GM19468 (cell line): Measurements from ENCODE around the gene SNU13.
"Not testable (repeated sequence)": the region's sequence is repeated elsewhere in the genome, so short reads cannot be mapped to it uniquely, and the experiment has no call there.

ENCODE experiments used
- ATAC-seq: cut with Tn5 transposase; IDR thresholded peaks from one replicate; pipeline ENCODE4 v1.9.1; 2021; ENCODE audit warnings: mild to moderate bottlenecking, moderate library complexity, moderate number of reproducible peaks; ENCODE audit not compliant: unreplicated experiment; ENCODE audit errors: extremely low read depth

The SNU13 gene

DNA sequence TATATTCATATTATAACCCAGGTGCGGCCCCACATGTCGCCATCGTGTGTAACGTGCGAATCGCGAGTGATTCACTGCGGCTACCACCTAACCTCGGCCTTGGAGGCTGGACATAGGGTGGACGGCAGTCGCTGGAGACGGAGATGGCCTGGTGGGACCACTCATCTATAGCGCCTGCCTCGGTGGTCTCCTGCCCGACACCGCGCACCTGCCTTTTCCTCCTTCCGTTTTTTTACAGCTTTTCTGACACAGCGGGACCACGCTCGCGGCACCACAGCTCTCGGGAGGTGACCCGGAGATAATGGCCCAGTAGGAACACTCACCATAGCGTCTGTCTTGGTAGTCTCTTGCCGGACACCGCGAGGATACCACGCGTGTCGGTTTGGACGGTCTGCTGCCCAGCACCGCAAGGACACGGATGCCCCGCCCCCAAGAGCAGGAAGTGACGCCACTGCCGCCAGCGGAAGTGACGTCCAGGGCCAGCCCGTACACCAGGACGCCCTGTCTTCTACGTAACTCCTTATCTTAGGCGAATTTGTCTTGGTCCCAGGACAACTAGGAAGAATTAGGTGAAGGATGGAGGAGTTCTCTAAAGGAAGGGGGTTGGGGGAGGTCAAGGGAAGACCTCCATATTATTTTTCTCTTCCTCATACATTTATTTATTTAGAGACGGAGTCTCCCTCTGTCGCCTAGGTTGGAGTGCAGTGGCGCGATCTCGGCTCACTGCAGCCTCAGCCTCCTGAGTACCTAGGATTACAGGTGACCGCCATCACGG, 6.4 kb downstream of the SNU13 start:
- no peak for ATAC-seq

DNA sequence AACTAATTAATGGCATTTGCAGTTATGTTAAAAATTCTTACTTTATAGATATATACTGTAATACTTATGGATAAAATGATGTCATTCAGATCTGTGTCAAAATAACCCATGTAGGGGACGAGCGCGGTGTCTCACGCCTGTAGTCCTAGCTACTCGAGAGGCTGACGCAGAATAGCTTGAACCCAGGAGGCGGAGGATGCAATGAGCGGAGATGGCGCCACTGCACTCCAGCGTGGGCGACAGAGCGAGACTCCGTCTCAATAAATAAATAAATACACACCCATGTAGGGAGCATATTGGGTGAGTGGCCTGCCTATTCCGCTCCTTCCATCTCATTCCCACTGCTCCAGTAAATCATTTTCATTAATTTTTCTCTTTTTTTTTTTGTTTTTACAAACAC, 7.1 kb downstream of the SNU13 start:
- no peak for ATAC-seq

DNA sequence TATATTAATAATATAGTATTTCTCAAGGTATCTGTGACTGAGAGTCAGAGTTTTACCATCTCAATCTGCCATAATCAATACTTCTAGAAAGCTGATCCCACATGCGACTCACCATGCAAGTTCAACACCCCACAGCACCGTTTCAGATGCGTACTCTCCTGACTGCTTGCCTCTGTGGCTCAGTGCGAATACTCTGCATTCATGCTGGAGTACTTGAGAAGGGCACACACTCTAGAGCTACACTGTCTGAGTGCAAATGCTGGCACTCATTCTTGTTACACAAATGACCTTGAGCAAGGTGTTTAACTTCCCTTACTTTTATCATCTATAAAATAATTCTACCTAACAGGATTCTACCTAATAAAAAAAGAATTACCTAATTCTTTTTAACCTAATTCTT, 12.5 kb downstream of the SNU13 start:
- no peak for ATAC-seq

DNA sequence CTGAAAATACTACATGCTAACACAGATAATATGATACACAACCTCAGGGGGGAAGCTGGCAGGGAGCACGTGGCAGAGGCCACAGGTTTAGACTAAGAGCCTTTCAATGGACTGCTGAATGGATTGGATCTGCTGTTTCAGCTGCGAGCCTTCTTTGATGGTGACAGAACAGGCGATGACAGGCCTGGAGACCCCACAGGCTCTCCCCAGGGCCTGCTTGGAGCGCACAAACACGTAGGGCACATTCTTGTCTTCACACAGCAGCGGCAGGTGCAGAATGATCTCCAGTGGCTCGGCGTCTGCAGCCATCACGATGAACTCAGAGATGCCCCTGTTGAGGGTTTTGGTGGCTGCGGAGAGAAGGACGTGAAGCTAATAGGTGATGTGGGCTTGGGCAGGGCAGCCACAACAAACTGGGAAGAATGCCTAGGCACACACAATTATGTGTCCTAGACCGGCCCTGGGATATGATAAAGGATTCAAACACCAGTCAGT, 13.8 kb downstream of the SNU13 start:
- no peak for ATAC-seq

DNA sequence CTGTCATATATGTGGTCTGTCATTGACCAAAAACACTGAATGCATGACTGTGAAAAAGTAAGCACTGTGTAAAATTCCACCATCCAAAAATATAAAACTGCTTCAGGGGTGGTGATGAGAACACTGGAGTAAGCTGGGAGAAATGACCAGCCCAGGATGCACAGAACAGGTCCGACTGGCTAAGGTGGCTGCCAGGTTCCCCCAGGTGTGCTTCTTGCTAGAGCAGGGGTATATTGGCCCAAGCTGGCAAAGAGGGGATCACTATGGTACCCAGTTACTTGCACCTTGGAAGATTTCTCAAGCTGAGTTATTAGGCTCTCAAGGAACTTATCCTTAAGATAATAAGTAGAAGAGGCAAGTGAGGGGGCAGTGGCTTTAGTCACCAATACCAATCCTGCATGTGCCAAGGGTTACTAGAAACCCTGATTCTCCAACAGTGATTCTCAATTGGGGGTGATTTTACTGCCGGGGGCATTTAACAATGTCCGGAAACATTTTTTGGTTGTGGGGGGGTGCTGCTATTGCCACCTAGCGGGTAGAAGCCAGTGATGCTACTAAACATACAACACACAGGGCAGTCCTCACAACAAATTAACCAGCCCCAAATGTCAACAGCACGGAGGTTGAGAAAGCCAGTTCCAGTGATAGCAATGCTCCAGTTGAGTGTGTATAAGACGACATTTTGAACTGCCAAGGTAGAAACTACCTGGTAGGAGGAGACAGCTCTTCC, 15.7 kb downstream of the SNU13 start:
- ATAC-seq: no peak

DNA sequence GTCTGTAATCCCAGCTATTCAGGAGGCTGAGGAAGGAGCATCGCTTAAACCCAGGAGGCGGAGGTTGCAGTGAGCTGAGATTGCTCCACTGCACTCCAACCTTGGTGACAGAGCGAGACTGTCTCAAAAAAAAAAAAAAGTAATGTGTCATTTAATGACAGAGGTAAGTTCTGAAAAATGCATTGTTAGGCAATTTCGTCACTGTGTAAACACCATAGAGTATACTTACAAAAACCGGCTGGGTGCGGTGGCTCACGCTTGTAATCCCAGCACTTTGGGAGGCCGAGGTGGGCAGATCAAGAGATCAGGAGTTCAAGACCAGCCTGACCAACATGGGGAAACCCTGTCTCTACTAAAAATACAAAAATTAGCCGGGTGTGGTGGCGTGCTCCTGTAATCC, 16.6 kb downstream of the SNU13 start:
- not testable (repeated sequence) for ATAC-seq

DNA sequence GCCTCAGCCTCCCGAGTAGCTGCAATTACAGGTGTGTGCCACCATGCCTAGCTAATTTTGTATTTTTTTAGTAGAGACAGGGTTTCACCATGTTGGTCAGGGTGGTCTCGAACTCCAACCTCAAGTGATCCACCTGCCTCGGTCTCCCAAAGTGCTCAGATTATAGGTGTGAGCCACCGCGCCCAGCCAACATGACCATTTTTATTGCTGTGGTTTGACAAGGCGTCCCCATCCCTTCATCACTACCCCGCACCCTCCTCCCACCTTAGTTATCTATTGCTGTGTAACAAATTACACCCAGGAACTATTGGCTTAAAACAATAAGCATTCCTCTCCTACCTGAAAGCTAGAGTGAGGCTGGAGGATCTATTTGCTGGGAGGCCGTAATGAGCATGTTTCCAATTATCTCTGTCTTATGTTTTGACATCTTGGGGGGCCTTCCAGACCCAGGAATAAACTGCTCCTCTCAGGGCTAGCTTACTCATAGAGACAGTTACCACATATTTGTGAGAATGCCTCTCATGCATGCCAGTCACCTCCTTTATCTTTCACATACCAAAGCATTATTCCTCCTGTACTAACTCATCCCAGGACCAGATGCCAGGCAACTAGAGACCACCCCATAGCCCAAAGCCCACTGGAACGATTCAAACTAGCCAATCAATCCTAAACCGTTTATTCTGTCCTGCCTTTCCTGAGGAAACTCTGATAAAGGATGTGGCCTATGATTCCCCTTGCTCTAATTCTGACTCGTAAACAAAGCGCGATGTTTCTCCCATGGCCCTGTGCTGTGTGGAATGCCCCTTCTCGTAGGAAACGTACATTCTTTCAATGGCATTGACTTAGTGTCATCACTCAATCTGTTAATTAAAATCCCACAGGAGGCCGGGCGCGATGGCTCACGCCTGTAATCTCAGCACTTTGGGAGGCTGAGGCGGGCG, 19.4 kb downstream of the SNU13 start:
- no peak for ATAC-seq

DNA sequence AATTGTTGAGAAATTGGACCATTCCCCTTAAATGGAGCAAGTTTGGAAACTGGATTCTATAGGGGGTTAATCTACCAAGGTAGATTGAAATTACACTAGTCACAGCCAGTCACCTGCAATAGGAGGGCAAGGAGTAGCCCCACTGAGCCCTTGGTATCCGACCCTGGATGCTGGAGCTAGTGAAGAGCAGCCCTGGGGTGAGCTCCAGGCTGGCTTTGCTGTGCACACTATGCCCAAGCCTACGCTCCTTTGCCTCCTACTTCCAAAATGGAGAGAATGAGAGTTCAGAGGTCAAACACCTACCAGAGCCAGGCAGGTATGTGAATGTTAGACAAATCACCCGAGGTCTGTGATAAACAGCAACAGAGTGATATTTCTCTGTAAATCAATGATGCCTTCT, 23.7 kb downstream of the SNU13 start:
- ATAC-seq: no peak

DNA sequence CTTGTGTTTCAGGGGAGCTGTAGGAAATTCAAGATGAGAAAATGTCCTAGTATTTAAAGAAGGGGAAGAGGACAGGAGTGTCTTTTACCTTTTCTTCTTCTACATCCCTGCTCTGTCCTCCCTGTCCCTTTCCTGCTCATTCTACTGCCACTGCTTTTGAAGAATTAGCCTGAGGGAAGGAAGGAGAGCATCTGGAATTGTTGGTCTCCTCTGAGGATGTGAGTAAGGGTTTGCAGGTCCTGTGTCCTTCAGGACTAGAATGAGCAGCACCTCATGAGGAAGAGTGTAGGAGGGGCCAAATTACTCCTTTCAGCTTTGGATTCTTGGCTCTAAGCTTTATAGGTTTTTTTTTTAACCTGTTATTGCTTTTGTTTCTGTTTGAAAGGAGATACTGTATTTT, 24.2 kb downstream of the SNU13 start:
- no peak for ATAC-seq

DNA sequence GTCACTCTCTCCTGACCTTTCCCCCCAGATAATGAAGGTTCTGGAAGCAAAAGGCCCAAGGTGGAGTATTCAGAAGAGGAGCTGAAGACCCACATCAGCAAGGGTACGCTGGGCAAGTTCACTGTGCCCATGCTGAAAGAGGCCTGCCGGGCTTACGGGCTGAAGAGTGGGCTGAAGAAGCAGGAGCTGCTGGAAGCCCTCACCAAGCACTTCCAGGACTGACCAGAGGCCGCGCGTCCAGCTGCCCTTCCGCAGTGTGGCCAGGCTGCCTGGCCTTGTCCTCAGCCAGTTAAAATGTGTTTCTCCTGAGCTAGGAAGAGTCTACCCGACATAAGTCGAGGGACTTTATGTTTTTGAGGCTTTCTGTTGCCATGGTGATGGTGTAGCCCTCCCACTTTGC, 25.1 kb downstream of the SNU13 start:
- ATAC-seq: not testable (repeated sequence)

DNA sequence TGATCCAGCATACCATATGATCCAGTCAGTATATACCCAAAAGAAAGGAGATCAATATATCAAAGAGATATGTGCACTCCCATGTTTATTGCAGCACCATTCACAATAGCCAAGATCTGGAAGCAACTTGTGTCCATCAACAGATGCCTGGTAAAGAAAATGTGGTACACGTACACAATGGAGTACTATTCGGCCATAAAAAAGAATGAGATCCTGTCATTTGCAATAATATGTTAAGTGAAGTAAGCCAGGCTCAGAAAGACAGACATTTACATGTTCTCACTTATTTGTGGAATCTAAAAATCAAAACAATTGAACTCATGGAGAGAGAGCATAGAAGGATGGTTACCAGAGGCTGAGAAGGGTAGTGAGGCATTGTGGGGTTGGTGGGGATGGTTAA, 27.0 kb downstream of the SNU13 start:
- ATAC-seq: no peak

DNA sequence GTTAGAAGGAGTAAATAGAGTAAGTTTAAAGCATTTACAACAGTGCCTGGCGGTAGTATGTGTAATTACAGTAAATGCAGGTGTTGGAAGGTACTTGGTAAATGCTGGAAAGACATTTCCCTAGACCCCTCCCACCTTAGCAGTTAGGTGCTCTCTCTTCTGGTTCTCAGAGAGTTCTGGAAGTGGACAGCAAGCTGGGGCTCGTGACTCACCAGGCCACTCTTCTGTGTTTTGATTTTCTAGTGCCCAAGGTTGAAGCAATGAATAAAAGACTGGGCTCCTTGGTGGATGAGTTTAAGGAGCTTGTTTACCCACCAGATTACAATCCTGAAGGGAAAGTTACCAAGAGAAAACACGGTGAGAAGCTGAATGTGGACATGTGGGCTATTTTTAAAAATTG, 27.6 kb downstream of the SNU13 start:
- ATAC-seq: no peak

DNA sequence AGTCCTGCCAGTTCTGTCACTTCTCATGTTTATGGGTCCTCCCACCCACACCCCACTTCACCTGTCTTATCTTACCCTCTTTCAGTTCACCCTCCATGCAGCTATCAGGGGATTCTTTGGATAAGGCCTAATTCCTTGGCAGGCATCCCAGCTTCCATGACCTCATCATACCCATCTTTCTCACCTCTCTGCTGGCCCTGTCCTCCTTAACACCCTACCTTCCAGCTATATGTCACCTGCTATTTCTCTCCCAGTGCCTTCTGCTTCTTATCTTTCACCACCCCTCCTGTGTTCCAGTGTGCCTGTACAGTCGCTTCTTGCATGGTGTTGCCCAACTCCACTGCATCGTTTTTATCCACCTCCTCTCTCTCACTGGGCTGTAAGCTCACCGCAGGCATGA, 28.3 kb downstream of the SNU13 start:
- ATAC-seq: no peak

DNA sequence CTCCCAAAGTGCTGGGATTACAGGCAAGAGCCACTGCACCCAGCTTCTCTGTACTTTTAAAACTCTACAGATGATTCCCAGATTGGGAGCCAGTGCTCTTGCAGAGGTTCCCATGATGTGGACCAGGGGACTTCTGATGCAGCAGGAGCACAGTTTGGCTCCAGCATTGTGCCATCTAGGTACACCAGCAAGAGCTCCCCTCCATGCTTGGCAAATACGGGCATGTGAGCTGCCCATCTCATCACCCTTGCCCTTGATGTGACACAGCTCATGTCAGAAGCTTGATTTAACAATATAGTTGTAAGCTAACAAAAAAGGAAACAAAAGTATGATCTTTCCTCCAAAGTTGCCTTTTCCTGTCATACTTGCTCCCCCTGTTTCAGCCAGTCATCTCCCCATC, 28.7 kb downstream of the SNU13 start:
- no peak for ATAC-seq

DNA sequence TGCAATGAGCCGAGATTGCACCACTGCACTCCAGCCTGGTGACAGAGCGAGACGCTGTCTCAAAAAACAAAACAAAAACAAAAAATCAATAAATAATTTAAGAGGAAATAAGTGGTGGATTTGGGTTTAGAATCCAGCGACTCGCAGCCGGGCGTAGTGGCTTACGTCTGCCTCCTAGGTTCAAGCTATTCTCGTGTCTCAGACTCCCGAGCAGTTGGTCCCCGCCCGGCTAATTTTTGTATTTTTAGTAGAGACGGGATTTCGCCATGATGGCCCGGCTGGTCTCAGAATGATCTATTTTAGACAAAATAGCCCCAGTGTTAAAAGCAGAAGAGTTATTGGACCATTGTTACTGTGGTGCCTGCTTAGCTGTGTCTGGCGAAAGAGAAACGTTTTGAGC, 29.8 kb downstream of the SNU13 start:
- ATAC-seq: no peak

DNA sequence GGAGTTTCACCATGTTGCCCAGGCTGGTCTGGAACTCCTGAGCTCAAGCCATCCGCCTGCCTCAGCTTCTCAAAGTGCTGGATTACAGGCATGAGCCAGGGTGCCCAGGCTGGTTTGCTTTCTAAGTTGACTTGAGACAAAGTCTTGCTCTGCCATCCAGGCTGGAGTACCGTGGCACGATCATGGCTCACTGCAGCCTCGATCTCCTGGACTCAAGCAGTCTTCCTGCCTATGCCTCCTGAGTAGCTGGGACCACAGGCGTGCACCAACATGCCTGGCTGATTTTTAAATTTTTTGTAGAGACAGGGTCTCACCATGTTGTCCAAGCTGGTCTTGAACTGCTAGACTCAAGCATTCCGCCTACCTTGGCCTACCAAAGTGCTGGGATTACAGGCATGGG, 31.0 kb downstream of the SNU13 start:
- ATAC-seq: no peak

DNA sequence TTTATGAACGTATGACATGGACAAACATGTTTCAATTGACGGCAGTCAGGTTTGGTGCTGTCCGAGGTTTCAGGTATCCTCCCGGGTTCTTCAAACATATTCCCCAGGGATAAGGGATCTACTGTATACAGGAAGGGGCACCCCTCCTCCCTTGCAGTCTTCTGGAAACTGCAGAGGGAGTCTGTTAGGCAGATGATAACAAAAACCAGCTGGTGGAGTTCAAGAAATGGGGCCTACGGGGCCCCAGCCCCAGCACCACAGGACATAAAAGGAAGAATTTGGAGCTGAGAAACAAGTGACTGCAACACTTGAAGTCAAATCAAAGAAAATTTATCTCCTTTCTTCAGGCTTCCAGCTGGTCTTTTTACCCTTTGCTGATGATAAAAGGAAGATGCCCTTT, 32.1 kb downstream of the SNU13 start:
- no peak for ATAC-seq

DNA sequence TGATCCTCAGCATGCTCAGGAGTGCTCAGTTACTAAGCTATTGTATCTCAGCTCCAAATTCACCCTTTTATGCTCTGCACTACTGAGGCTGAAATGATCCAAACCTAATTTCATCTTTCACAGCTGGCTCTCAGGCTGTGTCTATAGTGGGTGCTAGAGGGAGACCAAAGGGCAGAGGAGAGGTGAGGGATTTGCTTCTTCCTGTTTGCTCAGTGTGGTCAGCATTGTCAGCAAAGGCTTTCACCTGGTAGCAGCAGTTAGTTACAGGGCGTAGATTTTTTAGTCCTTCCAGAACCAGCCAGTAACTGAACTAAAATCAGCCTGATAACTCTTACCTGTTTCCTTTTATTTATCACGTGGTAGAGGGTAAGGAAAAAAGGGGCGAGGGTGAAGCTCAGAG, 34.3 kb downstream of the SNU13 start:
- no peak for ATAC-seq

DNA sequence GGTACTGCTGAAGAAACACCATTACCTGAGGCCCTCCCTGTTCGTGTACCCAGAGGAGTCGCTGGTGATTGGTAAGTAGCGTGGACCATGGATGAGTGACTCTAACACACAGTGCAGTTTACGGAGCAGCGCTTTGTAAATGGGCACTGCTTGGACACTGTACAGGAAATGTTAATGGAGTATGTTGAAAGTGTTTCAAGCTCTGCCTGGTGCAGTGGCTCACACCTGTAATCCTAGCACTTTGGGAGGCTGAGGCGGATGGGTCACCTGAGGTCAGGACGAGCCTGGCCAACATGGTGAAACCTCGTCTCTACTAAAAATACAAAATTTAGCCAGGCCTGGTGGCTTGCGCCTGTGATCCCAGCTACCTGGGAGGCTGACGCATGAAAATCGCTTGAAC, 37.8 kb downstream of the SNU13 start:
- ATAC-seq: no peak

DNA sequence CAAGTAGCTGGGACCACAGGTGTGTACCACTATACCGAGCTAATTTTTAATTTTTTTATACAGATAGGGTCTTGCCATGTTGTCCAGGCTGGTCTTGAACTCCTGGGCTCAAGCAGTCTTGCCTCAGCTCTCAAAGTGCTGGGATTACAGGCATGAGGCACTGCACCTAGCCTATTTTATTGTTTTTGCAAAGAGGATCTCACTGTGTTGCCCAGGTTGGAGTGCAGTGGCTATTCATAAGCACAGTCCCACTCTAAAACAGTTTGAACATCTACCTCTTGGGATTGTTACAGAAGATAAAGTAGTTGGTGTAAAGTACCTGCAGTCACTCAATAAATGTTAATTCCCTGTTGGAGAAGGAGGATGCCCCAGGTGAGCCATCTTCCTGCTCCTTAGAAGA, 38.4 kb downstream of the SNU13 start:
- ATAC-seq: no peak

DNA sequence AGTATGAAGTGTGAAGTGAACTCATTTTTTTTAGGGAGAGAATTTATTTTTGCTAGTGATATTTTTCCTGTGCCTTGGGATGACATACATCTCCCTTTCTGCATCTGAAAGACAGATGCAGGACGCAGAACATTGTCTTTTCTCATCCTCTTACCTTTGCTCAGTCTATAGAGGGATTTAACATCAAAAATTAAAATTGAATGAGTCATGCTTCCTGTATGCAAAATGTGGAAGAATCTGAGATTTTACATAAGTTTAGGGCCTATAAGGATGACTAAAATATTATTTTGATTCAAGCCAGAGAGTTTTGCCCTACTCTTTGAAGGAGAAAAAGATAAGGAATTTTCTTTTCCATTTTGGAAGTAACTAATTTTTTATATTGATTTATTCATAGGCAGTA, 40.2 kb downstream of the SNU13 start:
- ATAC-seq: no peak
